ENCODE measurements around the gene TSNAX.

DNA sequence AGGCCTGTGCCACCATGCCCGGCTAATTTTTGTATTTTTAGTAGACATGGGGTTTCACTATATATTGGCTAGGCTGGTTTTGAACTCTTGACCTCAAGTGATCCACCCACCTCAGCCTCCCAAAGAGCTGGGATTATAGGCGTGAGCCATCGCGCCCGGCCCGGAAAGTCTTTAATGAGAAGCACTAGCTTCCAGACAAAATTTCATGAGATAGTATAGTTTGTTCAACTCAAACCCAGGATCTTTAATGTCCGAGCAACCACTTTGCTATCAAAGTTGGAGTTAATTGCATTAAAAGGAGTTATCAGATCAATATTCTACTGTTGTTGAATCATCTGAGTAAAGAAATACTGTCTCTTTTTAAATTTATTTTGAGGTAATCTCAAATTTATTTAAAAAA lies 4.8 kb downstream of the TSNAX start:
- TF ChIP-seq CTCF (conservative IDR thresholded peaks at IDR 0.05; ENCODE audit: low read depth, low read length) (no peak), EZH2 (IDR thresholded peaks at IDR 0.05; ENCODE audit: borderline replicate concordance, low read depth, low read length, poor library complexity, severe bottlenecking) (no peak)
